K562 (cell line): ENCODE data around the gene SECISBP2. TPM values are rescaled to one million over a fixed set of nuclear protein-coding genes. Genes with fewer than 3 reads are reported as not detected.

Experiments used
- ATAC-seq: fragments of 200-7000 bp; cut with Tn5 transposase; 3 replicates; pipeline ENCODE4 v1.9.1; 2020; ENCODE audit warnings: moderate library complexity
- BruUV-seq: library from RNA; stranded (reverse); fragments of 400-500 nt; replicated peaks from 2 replicates; lab custom pipeline; 2021; lab: Mats Ljungman, UMichigan
- CTCF ChIA-PET: fragments of 300-600 bp; formaldehyde crosslinking; extraction: SDS; loops from one replicate; lab custom pipeline; 2021; ENCODE audit warnings: low intra/inter-chr PET ratio; lab: Yijun Ruan, JAX
- POLR2A ChIA-PET: fragments of 300-600, 350-650 bp; sonication (Branson Sonifier 250); formaldehyde crosslinking; extraction: SDS; loops from one replicate; lab custom pipeline; 2021; ENCODE audit warnings: antibody characterized with exemption, inconsistent platforms; lab: Yijun Ruan, JAX
- DNase-seq, 4 experiments: peaks; one replicate each; pipeline versions ENCODE4 v3.0.0 to v3.0.0-alpha.2; 2011 to 2018; ENCODE audit warnings: low spot score in 3 of 4, mixed read lengths in 3 of 4; ENCODE audit errors: extremely low read depth in 1 of 4
- FAIRE-seq: peaks from 2 replicates; lab custom pipeline; 2011; peaks lifted over from hg19 to GRCh38; lab: Jason Lieb, UNC
- H2AFZ ChIP-seq: 2 replicates; pipeline ENCODE4 v1.6.0; 2011; ENCODE audit warnings: low read depth, low read length, control low read depth, inconsistent platforms
- H3K27ac ChIP-seq: fragments of 200-600 bp; 3 replicates; pipeline ENCODE4 v1.8.0; 2011; ENCODE audit warnings: low read depth, mild to moderate bottlenecking, control low read depth, inconsistent platforms, low read length, moderate library complexity, mixed read lengths; ENCODE audit errors: extremely low read depth
- H3K27me3 ChIP-seq, 2 experiments: fragments of 300-600 bp in 1 of 2; 2 replicates in 1 of 2; 3 replicates in 1 of 2; pipeline versions ENCODE4 v1.6.0 to v1.8.0; 2011; ENCODE audit warnings: inconsistent platforms in 2 of 2, low read length in 2 of 2, mild to moderate bottlenecking in 1 of 2, mixed read lengths in 1 of 2, moderate library complexity in 1 of 2; ENCODE audit not compliant: control insufficient read depth in 2 of 2, insufficient read depth in 2 of 2
- H3K36me3 ChIP-seq: fragments of 300-600 bp; 3 replicates; pipeline ENCODE4 v1.8.0; 2011; ENCODE audit warnings: mild to moderate bottlenecking, low read length, inconsistent platforms; ENCODE audit not compliant: control insufficient read depth, insufficient read depth
- H3K4me1 ChIP-seq, 2 experiments: fragments of 200-600 bp in 1 of 2; replicated peaks in 1 of 2; 2 replicates in 1 of 2; 3 replicates in 1 of 2; pipeline versions ENCODE4 v1.5.1 to v1.8.0; 2011; ENCODE audit warnings: inconsistent platforms in 2 of 2, low read length in 2 of 2, mild to moderate bottlenecking in 1 of 2, mixed read lengths in 1 of 2, moderate library complexity in 1 of 2; ENCODE audit not compliant: control insufficient read depth in 2 of 2, insufficient read depth in 2 of 2
- H3K4me2 ChIP-seq: 2 replicates; pipeline ENCODE4 v1.6.1; 2011; ENCODE audit warnings: low read length, control low read depth, inconsistent platforms, mixed read lengths; ENCODE audit not compliant: insufficient read depth
- H3K4me3 ChIP-seq: fragments of 200-600 bp; sonication (generic), shearing (Covaris generic); 2 replicates; pipeline ENCODE4 v1.5.1; 2016; ENCODE audit warnings: control low read depth, inconsistent platforms
- H3K79me2 ChIP-seq: fragments of 200-600 bp; 3 replicates; pipeline ENCODE4 v1.8.0; 2011; ENCODE audit warnings: low read length, inconsistent platforms; ENCODE audit not compliant: control insufficient read depth, insufficient read depth
- H3K9ac ChIP-seq, 2 experiments: 2 replicates each; pipeline versions ENCODE4 v1.6.0 to v1.6.1; 2011; ENCODE audit warnings: low read depth in 2 of 2, low read length in 2 of 2, control low read depth in 1 of 2, inconsistent platforms in 1 of 2, mild to moderate bottlenecking in 1 of 2, mixed read lengths in 1 of 2; ENCODE audit not compliant: insufficient read depth in 1 of 2
- H3K9me1 ChIP-seq: one replicate; pipeline ENCODE4 v1.6.0; 2011; ENCODE audit warnings: inconsistent platforms, mild to moderate bottlenecking, low read length, moderate library complexity; ENCODE audit not compliant: control insufficient read depth, insufficient read depth
- H3K9me3 ChIP-seq: replicated peaks from 2 replicates; pipeline ENCODE4 v1.5.1; 2011; ENCODE audit warnings: low read depth, low read length, inconsistent platforms; ENCODE audit not compliant: control insufficient read depth, insufficient read depth
- H4K20me1 ChIP-seq: replicated peaks from 2 replicates; pipeline ENCODE4 v1.6.1; 2011; ENCODE audit warnings: low read length, inconsistent platforms, mixed read lengths; ENCODE audit not compliant: control insufficient read depth, insufficient read depth
- BACH1 ChIP-seq: fragments of 200-800 bp; sonication (Bioruptor generic); IDR thresholded peaks from 2 replicates; pipeline ENCODE4 v1.6.1; 2016; ENCODE audit warnings: missing genetic modification characterization, missing compliant biosample characterization
- CBX5 ChIP-seq: IDR thresholded peaks from 2 replicates; pipeline ENCODE4 v1.6.1; 2014; ENCODE audit warnings: low read depth, borderline replicate concordance
- CEBPB ChIP-seq: fragments of 450-650 bp; IDR thresholded peaks from 2 replicates; pipeline ENCODE4 v1.6.1; 2016; ENCODE audit warnings: missing genetic modification characterization, missing compliant biosample characterization
- EHMT2 ChIP-seq: fragments of 450-650 bp; IDR thresholded peaks from 2 replicates; pipeline ENCODE4 v1.6.1; 2018; ENCODE audit warnings: antibody characterized with exemption
- ELF1 ChIP-seq: fragments of 200-800 bp; sonication (Bioruptor generic); IDR thresholded peaks from 2 replicates; pipeline ENCODE4 v1.6.1; 2016; ENCODE audit warnings: missing genetic modification characterization, missing compliant biosample characterization
- SLC30A9 ChIP-seq: fragments of 250-450 bp; sonication (Bioruptor Pico); IDR thresholded peaks from 2 replicates; pipeline ENCODE4 v1.8.0; 2022; ENCODE audit warnings: mild to moderate bottlenecking, moderate library complexity
- YBX1 ChIP-seq: fragments of 450-650 bp; IDR thresholded peaks from 2 replicates; pipeline ENCODE4 v1.7.1; 2016; ENCODE audit warnings: mild to moderate bottlenecking
- ZNF766 ChIP-seq: fragments of 200-800 bp; sonication (Bioruptor generic); conservative IDR thresholded peaks from 2 replicates; pipeline ENCODE4 v1.6.1; 2016; ENCODE audit warnings: missing genetic modification characterization, missing compliant biosample characterization
- WGBS: fragments of 100-300 bp; shearing (Covaris generic); methylation state at CpG from one replicate; pipeline ENCODE4 v1.1.6; 2016; ENCODE audit warnings: low coverage, mixed read lengths; ENCODE audit not compliant: insufficient coverage; ENCODE audit errors: missing lambda C conversion rate; 5-methylcytosine and 5-hydroxymethylcytosine counted together
- in situ Hi-C: fragments of 300-500 bp; cut with MboI; formaldehyde crosslinking; loops from 4 replicates; pipeline ENCODE4 v1.15.0; 2018; ENCODE audit warnings: inconsistent platforms, mixed read lengths
- intact Hi-C: fragments of 100-400 bp; cut with micrococcal nuclease; formaldehyde crosslinking; loops from 2 replicates; pipeline ENCODE4 v1.14.2; 2022
- polyA plus RNA-seq, 8 experiments: library from polyadenylated mRNA; depleted of rRNA in 4 of 8; stranded (reverse) in 5 of 8; unstranded in 3 of 8; fragments of >200 nt; fragmentation: Nextera tagmentation in 2 of 8; fragmentation: Illumina TruSeq in 1 of 8; extraction: Ambion mirVana in 2 of 8; extraction: Trizol in 1 of 8; gene quantifications; 2 replicates each; pipeline versions ENCODE4 v1.2.1 to v1.2.3, GENCODE V29; 2011 to 2014; ENCODE audit warnings: inconsistent platforms in 1 of 8, missing spikeins in 1 of 8
- total RNA-seq, 7 experiments: library from RNA; depleted of rRNA in 6 of 7; stranded (reverse); fragments of >200 nt in 6 of 7; fragmentation: Illumina TruSeq in 2 of 7; extraction: Trizol in 2 of 7; gene quantifications; 2 replicates each; pipeline versions ENCODE4 v1.2.1 to v1.2.3, GENCODE V29; 2011 to 2021; ENCODE audit warnings: low replicate concordance in 1 of 7
- TF ChIP-seq, protein P1 (sequence below): sonication (generic); formaldehyde crosslinking; IDR thresholded peaks from 2 replicates; pipeline ENCODE4 v1.9.0; 2022; ENCODE audit warnings: mild to moderate bottlenecking, missing genetic modification reagents
- TF ChIP-seq, protein P2 (sequence below): fragments of 250-450 bp; sonication (Bioruptor Pico); IDR thresholded peaks from 2 replicates; pipeline ENCODE4 v1.9.0; 2021; ENCODE audit warnings: mild to moderate bottlenecking, inconsistent platforms

The SECISBP2 gene
- total and polyA plus RNA-seq, 9 of the 15 experiments (the other 6 are each of a cell fraction or from before 2014, with no cell fraction given), result 3.2 to 41.6 (median 26.1) TPM

GRCh38 chr9:89395931-89396710, 77.8 kb downstream of the SECISBP2 start:
- TF ChIP-seq, protein P1, sequence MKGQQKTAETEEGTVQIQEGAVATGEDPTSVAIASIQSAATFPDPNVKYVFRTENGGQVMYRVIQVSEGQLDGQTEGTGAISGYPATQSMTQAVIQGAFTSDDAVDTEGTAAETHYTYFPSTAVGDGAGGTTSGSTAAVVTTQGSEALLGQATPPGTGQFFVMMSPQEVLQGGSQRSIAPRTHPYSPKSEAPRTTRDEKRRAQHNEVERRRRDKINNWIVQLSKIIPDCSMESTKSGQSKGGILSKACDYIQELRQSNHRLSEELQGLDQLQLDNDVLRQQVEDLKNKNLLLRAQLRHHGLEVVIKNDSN (CRISPR knock-in tag), result no peak
- TF ChIP-seq CBX5, result no peak
- TF ChIP-seq BACH1 (tag), result no peak
- TF ChIP-seq, protein P2, sequence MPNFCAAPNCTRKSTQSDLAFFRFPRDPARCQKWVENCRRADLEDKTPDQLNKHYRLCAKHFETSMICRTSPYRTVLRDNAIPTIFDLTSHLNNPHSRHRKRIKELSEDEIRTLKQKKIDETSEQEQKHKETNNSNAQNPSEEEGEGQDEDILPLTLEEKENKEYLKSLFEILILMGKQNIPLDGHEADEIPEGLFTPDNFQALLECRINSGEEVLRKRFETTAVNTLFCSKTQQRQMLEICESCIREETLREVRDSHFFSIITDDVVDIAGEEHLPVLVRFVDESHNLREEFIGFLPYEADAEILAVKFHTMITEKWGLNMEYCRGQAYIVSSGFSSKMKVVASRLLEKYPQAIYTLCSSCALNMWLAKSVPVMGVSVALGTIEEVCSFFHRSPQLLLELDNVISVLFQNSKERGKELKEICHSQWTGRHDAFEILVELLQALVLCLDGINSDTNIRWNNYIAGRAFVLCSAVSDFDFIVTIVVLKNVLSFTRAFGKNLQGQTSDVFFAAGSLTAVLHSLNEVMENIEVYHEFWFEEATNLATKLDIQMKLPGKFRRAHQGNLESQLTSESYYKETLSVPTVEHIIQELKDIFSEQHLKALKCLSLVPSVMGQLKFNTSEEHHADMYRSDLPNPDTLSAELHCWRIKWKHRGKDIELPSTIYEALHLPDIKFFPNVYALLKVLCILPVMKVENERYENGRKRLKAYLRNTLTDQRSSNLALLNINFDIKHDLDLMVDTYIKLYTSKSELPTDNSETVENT, result no peak
- no peak for TF ChIP-seq ELF1 (tag)
- TF ChIP-seq SLC30A9 (CRISPR knock-in tag), result no peak
- TF ChIP-seq EHMT2, result no peak
- no peak for TF ChIP-seq CEBPB (tag)
- no peak for TF ChIP-seq ZNF766 (CRISPR knock-in tag)
- no peak for TF ChIP-seq YBX1
- TF ChIP-seq, all 486 proteins: peak for 0

More at GRCh38 chr9:89395931-89396710, 77.8 kb downstream of the SECISBP2 start:
- WGBS, result 5% methylated on average over 7 of the region's 11 CpGs
- BruUV-seq, result no TSS peak
- DNase-seq, result no peak
- Histone ChIP-seq H3K9me1 (no peaks in the 10 kb centered on the region), H3K4me1 (no peaks in the 10 kb centered on the region), H3K4me2 (no peak overlapping the region), H3K4me3 (no peak overlapping the region), H3K27ac (no peak overlapping the region), H3K27me3 (peaks cover 4 to 53% of the 10 kb centered on the region in 2 experiments; a peak in 3 of 5 replicates), H3K36me3 (no peaks in the 10 kb centered on the region), H4K20me1 (no peaks in the 10 kb centered on the region; the same call in 1 of the 2 replicates), H3K9ac (no peak overlapping the region), H3K79me2 (no peaks in the 10 kb centered on the region), H3K9me3 (no peaks in the 10 kb centered on the region), H2AFZ (no peak overlapping the region)
- CTCF ChIA-PET, result no interaction called here
- no peak for FAIRE-seq
- POLR2A ChIA-PET, result no interaction called here
- in situ Hi-C loops (no loop called here), intact Hi-C loops (no loop called here)
- ATAC-seq, result no peak
